ENCODE results near the gene ABHD10. TPM values are rescaled to one million over a fixed set of nuclear protein-coding genes. Genes with fewer than 3 reads are reported as not detected.

The ABHD10 gene
- total RNA-seq, 1 donor from 2014 or later, result 26.4 TPM

GRCh38 chr3:111965484-111965883, 13.3 kb upstream of the ABHD10 start:
- Mint-ChIP-seq H3K4me3 (no peak overlapping the region), H3K9me3 (no peaks in the 10 kb centered on the region), H3K27me3 (ENCODE audit: low read depth) (no peaks in the 10 kb centered on the region), H3K36me3 (no peaks in the 10 kb centered on the region), H3K27ac (no peak overlapping the region), H3K4me1 (peaks cover 17% of the 10 kb centered on the region)
- DNase-seq (ENCODE audit: low spot score in 2 of 2, unreplicated experiment in 2 of 2), result no peak
- TF ChIP-seq, protein P1, sequence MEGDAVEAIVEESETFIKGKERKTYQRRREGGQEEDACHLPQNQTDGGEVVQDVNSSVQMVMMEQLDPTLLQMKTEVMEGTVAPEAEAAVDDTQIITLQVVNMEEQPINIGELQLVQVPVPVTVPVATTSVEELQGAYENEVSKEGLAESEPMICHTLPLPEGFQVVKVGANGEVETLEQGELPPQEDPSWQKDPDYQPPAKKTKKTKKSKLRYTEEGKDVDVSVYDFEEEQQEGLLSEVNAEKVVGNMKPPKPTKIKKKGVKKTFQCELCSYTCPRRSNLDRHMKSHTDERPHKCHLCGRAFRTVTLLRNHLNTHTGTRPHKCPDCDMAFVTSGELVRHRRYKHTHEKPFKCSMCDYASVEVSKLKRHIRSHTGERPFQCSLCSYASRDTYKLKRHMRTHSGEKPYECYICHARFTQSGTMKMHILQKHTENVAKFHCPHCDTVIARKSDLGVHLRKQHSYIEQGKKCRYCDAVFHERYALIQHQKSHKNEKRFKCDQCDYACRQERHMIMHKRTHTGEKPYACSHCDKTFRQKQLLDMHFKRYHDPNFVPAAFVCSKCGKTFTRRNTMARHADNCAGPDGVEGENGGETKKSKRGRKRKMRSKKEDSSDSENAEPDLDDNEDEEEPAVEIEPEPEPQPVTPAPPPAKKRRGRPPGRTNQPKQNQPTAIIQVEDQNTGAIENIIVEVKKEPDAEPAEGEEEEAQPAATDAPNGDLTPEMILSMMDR (IDR thresholded peaks at IDR 0.05; ENCODE audit: unreplicated experiment), result no peak

GRCh38 chr3:111967068-111967467, 11.8 kb upstream of the ABHD10 start:
- no peaks in the 10 kb centered on the region for H3K27me3 Mint-ChIP-seq (ENCODE audit: low read depth)
- TF ChIP-seq, protein P1 (IDR thresholded peaks at IDR 0.05; ENCODE audit: unreplicated experiment), result no peak
- DNase-seq (ENCODE audit: low spot score in 2 of 2, unreplicated experiment in 2 of 2), result no peak
- H3K4me3 Mint-ChIP-seq, result no peak overlapping the region
- H3K27ac Mint-ChIP-seq, result no peak overlapping the region
- H3K9me3 Mint-ChIP-seq, result no peaks in the 10 kb centered on the region
- peaks cover 10% of the 10 kb centered on the region for H3K4me1 Mint-ChIP-seq
- no peaks in the 10 kb centered on the region for H3K36me3 Mint-ChIP-seq

- Mint-ChIP-seq H3K4me1 (peaks cover 10% of the 10 kb centered on the region), H3K9me3 (no peaks in the 10 kb centered on the region), H3K36me3 (no peaks in the 10 kb centered on the region), H3K27me3 (ENCODE audit: low read depth) (no peaks in the 10 kb centered on the region), H3K27ac (peak overlapping the region; percentile 31), H3K4me3 (no peak overlapping the region)
- peak; percentile 55 to 86 for DNase-seq (ENCODE audit: low spot score in 2 of 2, unreplicated experiment in 2 of 2)
- TF ChIP-seq, protein P1 (IDR thresholded peaks at IDR 0.05; ENCODE audit: unreplicated experiment), result peak; percentile 97
These were observed 11.1 kb upstream of the ABHD10 start for GRCh38 chr3:111967651-111968274.

DNA sequence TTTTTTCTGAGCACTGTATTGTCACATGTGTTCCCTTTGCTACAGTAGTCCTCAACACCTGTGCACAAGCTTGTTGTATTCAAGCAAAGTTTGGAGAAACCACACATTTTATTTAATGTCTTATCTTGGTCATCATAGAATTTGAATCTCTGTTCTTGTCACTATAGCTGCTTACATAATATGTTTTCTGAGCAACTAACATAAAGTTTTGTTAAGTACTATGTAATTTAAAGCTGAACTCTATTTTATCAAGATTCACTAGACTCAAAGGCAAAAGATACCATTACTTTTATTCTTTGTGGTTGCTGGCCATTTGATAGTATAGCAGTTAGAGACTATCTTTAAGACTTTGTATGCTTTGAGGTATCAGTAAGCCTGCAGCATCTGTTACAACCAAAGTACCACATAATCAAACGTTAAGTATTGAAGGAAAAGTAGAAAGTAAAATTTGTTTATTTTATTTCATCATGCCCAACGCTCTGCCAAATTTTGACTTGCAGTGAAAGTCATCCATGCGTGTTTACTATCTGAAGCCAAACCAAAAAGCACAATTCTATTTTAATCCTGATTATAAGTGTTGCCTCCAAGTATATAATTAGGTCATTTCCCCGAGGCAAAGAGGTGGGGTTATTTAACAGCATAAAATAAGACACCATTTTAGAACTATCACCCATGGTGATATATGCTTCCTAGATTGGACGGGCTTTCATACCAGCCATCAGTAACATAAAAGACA, 10.3 kb upstream of the ABHD10 start:
- Mint-ChIP-seq H3K27ac (no peak overlapping the region), H3K36me3 (no peaks in the 10 kb centered on the region), H3K9me3 (no peaks in the 10 kb centered on the region), H3K4me3 (no peak overlapping the region), H3K27me3 (ENCODE audit: low read depth) (no peaks in the 10 kb centered on the region), H3K4me1 (peaks cover 10% of the 10 kb centered on the region)
- DNase-seq (ENCODE audit: low spot score in 2 of 2, unreplicated experiment in 2 of 2), result no peak
- TF ChIP-seq, protein P1 (IDR thresholded peaks at IDR 0.05; ENCODE audit: unreplicated experiment), result no peak

DNA sequence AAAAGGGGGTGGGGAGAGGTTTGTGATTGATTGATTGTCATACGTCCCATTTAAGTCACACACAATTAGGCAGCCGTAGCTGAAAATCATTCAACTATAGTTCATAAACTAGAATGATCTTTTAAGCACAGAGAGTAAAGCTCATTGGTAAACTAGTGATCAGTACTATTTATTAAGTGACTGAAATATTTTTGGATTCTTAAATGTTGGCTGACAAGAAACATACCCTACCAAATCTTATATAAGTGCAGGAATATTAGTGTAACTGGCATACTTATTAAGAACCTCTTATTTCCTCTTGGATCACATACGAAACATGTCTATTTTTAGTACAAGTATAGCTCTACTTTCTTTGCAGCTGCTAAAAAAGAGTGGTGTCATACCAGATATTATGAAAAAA, 8.4 kb upstream of the ABHD10 start:
- Mint-ChIP-seq H3K36me3 (peaks cover 2% of the 10 kb centered on the region), H3K4me1 (peaks cover 10% of the 10 kb centered on the region), H3K9me3 (no peaks in the 10 kb centered on the region), H3K4me3 (no peak overlapping the region), H3K27me3 (ENCODE audit: low read depth) (no peaks in the 10 kb centered on the region), H3K27ac (no peak overlapping the region)
- DNase-seq (ENCODE audit: low spot score in 2 of 2, unreplicated experiment in 2 of 2), result no peak
- TF ChIP-seq, protein P1 (IDR thresholded peaks at IDR 0.05; ENCODE audit: unreplicated experiment), result no peak
